Prostate gland (tissue), 2 donors: Measurements from ENCODE around the gene ZEB2. TPM values are rescaled to one million over a fixed set of nuclear protein-coding genes. Genes with fewer than 3 reads are reported as not detected.

Source experiments
- DNase-seq: peaks from one replicate; pipeline ENCODE4 v3.0.0-alpha.2; 2019; ENCODE audit warnings: low spot score
- H3K27ac ChIP-seq, 2 donors: fragments of 200-600 bp; sonication (generic); 2 replicates each; pipeline ENCODE4 v1.5.1; 2017 to 2019
- H3K27me3 ChIP-seq: fragments of 200-600 bp; sonication (generic); replicated peaks from 2 replicates; pipeline ENCODE4 v1.5.1; 2019; ENCODE audit not compliant: insufficient read depth
- H3K36me3 ChIP-seq, 2 donors: fragments of 200-600 bp; sonication (generic); 1 replicate in 1 of 2; 2 replicates in 1 of 2; pipeline versions ENCODE4 v1.5.1 to v1.8.1; 2017 to 2019
- H3K4me1 ChIP-seq: fragments of 200-600 bp; sonication (generic); replicated peaks from 2 replicates; pipeline ENCODE4 v1.5.1; 2019
- H3K4me3 ChIP-seq, 2 donors: fragments of 200-600 bp; sonication (generic); 2 replicates each; pipeline ENCODE4 v1.5.1; 2017 to 2019
- H3K9me3 ChIP-seq: fragments of 200-600 bp; sonication (generic); 2 replicates; pipeline ENCODE4 v1.5.1; 2017
- CTCF ChIP-seq, 4 experiments: fragments of 200-600 bp in 2 of 4; fragments of 450-650 bp in 2 of 4; sonication (generic) in 2 of 4; IDR thresholded peaks; 1 replicate in 3 of 4; 2 replicates in 1 of 4; pipeline ENCODE4 v1.5.1; 2016 to 2019; ENCODE audit warnings: antibody characterized with exemption in 4 of 4, mild to moderate bottlenecking in 2 of 4, moderate library complexity in 2 of 4
- POLR2A ChIP-seq: fragments of 450-650 bp; IDR thresholded peaks from one replicate; pipeline ENCODE4 v1.6.1; 2016; ENCODE audit warnings: antibody characterized with exemption, mild to moderate bottlenecking
- POLR2AphosphoS5 ChIP-seq: sonication (generic); formaldehyde crosslinking; IDR thresholded peaks from one replicate; pipeline ENCODE4 v1.6.1; 2017; ENCODE audit warnings: antibody characterized with exemption
- WGBS: methylation state at CpG from one replicate; pipeline ENCODE4 v1.1.5; 2018; 5-methylcytosine and 5-hydroxymethylcytosine counted together
- intact Hi-C: fragments of 100-400 bp; cut with DNase I; formaldehyde crosslinking; loops from one replicate; pipeline ENCODE4 v1.14.2; 2022
- total RNA-seq, 2 donors: library from RNA; depleted of rRNA; stranded (reverse); fragments of >200 nt; gene quantifications; one replicate each; pipeline ENCODE4 v1.1.0, GENCODE V29; 2016

ZEB2 gene
- total RNA-seq, 2 donors from 2014 or later: 13.1 to 80.4 TPM

GRCh38 chr2:144414324-144414845, 105.5 kb downstream of the ZEB2 start:
- TF ChIP-seq CTCF (IDR thresholded peaks at IDR 0.05) (no peak), POLR2A (no peak), POLR2AphosphoS5 (no peak)
- Histone ChIP-seq H3K9me3 (no peaks in the 10 kb centered on the region), H3K36me3 (no peaks in the 10 kb centered on the region), H3K27ac (no peak overlapping the region), H3K4me3 (no peak overlapping the region), H3K27me3 (no peaks in the 10 kb centered on the region), H3K4me1 (no peaks in the 10 kb centered on the region)
- intact Hi-C loops: no loop called here
- WGBS: 85% methylated on average over 5 of the region's 5 CpGs
- no peak for DNase-seq

DNA sequence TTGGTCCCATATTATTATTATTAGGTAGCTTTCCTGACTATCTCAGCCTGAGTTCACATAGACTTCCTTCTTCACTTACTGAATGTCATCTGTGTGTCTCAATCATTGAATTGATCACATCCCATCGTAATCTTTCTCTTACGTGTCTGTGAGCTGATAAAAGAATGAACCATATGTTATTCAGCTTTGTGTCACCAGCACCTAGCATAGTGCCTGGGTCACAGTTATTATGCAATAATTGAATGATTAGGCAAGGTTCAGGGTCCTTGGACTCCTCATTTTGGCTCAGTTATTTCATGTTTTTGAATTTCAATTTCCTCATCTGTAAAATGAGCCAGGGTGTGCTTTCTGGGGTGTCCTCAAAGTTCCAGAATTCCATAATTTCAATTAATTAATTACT, 107.2 kb downstream of the ZEB2 start:
- Histone ChIP-seq H3K27me3 (no peaks in the 10 kb centered on the region), H3K9me3 (no peaks in the 10 kb centered on the region), H3K4me3 (no peak overlapping the region), H3K36me3 (no peaks in the 10 kb centered on the region), H3K4me1 (no peaks in the 10 kb centered on the region), H3K27ac (no peak overlapping the region)
- WGBS: 95% methylated on average over 2 of the region's 2 CpGs
- intact Hi-C loops: no loop called here
- TF ChIP-seq POLR2A (no peak), POLR2AphosphoS5 (no peak), CTCF (IDR thresholded peaks at IDR 0.05) (no peak)
- no peak for DNase-seq

- Histone ChIP-seq H3K9me3 (no peaks in the 10 kb centered on the region), H3K27me3 (no peaks in the 10 kb centered on the region), H3K4me1 (no peaks in the 10 kb centered on the region), H3K4me3 (no peak overlapping the region), H3K27ac (no peak overlapping the region), H3K36me3 (no peaks in the 10 kb centered on the region)
- TF ChIP-seq POLR2AphosphoS5 (no peak), POLR2A (no peak), CTCF (IDR thresholded peaks at IDR 0.05) (no peak)
- intact Hi-C loops: no loop called here
- DNase-seq: no peak
- 89% methylated on average over 7 of the region's 7 CpGs for WGBS
These were observed 108.4 kb downstream of the ZEB2 start for GRCh38 chr2:144411473-144411872.

- no peak for DNase-seq
- H3K9me3 ChIP-seq: no peaks in the 10 kb centered on the region
- intact Hi-C loops: no loop called here
- H3K4me1 ChIP-seq: no peaks in the 10 kb centered on the region
- TF ChIP-seq POLR2A (no peak), POLR2AphosphoS5 (no peak), CTCF (IDR thresholded peaks at IDR 0.05) (no peak)
- H3K4me3 ChIP-seq: no peak overlapping the region
- H3K27ac ChIP-seq: no peak overlapping the region
- no peaks in the 10 kb centered on the region for H3K27me3 ChIP-seq
- no peaks in the 10 kb centered on the region for H3K36me3 ChIP-seq
These were observed 110.7 kb downstream of the ZEB2 start for GRCh38 chr2:144409241-144409640.

DNA sequence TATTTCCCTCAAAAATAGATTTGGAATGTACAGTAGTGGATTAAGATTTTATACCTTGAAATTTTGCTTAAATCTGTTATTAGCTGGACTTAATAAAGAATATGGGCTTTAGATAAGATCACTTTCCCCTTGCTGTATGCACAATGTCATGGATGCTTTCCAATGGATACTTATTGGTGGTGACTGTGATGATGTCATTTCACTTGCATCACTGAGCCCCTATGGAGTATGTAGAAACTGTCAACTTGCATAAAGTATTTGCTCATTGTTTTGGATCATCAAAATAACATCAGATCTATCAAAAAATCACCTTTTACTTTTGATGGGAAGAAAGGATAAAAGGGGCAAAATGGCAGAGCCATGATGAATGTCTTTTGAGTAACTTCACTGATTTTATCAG, 112.7 kb downstream of the ZEB2 start:
- Histone ChIP-seq H3K9me3 (no peaks in the 10 kb centered on the region), H3K27ac (no peak overlapping the region), H3K4me3 (no peak overlapping the region), H3K36me3 (no peaks in the 10 kb centered on the region), H3K27me3 (no peaks in the 10 kb centered on the region), H3K4me1 (no peaks in the 10 kb centered on the region)
- TF ChIP-seq POLR2A (no peak), POLR2AphosphoS5 (no peak), CTCF (IDR thresholded peaks at IDR 0.05) (no peak)
- DNase-seq: no peak
- intact Hi-C loops: no loop called here
